Vagina (tissue), 2 donors: ENCODE measurements around the gene PIK3R1. TPM values are rescaled to one million over a fixed set of nuclear protein-coding genes. Genes with fewer than 3 reads are reported as not detected.

ENCODE experiments used
- DNase-seq, 2 donors: peaks; one replicate each; pipeline ENCODE4 v3.0.0-alpha.2; 2017; ENCODE audit errors: extremely low spot score in 2 of 2
- H3K27ac ChIP-seq: fragments of 200-600 bp; sonication (generic); one replicate; pipeline ENCODE4 v1.5.1; 2019
- H3K27me3 ChIP-seq: fragments of 200-600 bp; sonication (generic); one replicate; pipeline ENCODE4 v1.5.1; 2019
- H3K36me3 ChIP-seq, 2 donors: fragments of 200-600 bp; sonication (generic); one replicate each; pipeline ENCODE4 v1.5.1; 2017 to 2019
- H3K4me1 ChIP-seq: fragments of 200-600 bp; sonication (generic); one replicate; pipeline ENCODE4 v1.5.1; 2019
- H3K4me3 ChIP-seq, 2 donors: fragments of 200-600 bp; sonication (generic); 1 replicate in 1 of 2; 2 replicates in 1 of 2; pipeline ENCODE4 v1.5.1; 2016 to 2019
- H3K9me3 ChIP-seq: fragments of 200-600 bp; sonication (generic); one replicate; pipeline ENCODE4 v1.5.1; 2019
- CTCF ChIP-seq, 3 experiments: fragments of 450-650 bp in 2 of 3; fragments of 200-600 bp in 1 of 3; sonication (generic) in 1 of 3; IDR thresholded peaks; one replicate each; pipeline ENCODE4 v1.5.1; 2017 to 2019; ENCODE audit warnings: antibody characterized with exemption in 3 of 3, mild to moderate bottlenecking in 2 of 3, moderate library complexity in 2 of 3
- POLR2A ChIP-seq, 2 donors: fragments of 450-650 bp; IDR thresholded peaks; one replicate each; pipeline ENCODE4 v1.6.1; 2017; ENCODE audit warnings: antibody characterized with exemption in 2 of 2, mild to moderate bottlenecking in 2 of 2, moderate library complexity in 2 of 2
- POLR2AphosphoS5 ChIP-seq, 2 donors: sonication (generic); formaldehyde crosslinking; IDR thresholded peaks; one replicate each; pipeline ENCODE4 v1.9.0; 2017; ENCODE audit warnings: antibody characterized with exemption in 2 of 2, mild to moderate bottlenecking in 2 of 2, low read depth in 1 of 2; ENCODE audit not compliant: insufficient read depth in 1 of 2
- intact Hi-C: fragments of 100-400 bp; cut with DNase I; formaldehyde crosslinking; loops from one replicate; pipeline ENCODE4 v1.15.1; 2023
- total RNA-seq: library from RNA; depleted of rRNA; stranded (reverse); fragments of >200 nt; gene quantifications from one replicate; pipeline ENCODE4 v1.2.3, GENCODE V29; 2016

Gene PIK3R1
- total RNA-seq, 1 donor from 2014 or later = 134 TPM

GRCh38 chr5:68283766-68284165 is 68.2 kb downstream of the PIK3R1 start:
- H3K27ac ChIP-seq = peak overlapping the region; percentile 57
- intact Hi-C loops = no loop called here
- H3K9me3 ChIP-seq = no peaks in the 10 kb centered on the region
- TF ChIP-seq POLR2AphosphoS5 (IDR thresholded peaks at IDR 0.05; ENCODE audit: insufficient read depth in 1 of 2, low read depth in 1 of 2) (no peak), CTCF (IDR thresholded peaks at IDR 0.05) (no peak), POLR2A (IDR thresholded peaks at IDR 0.05) (no peak)
- H3K27me3 ChIP-seq = no peaks in the 10 kb centered on the region
- DNase-seq = no peak
- peaks cover 0 to 58% of the 10 kb centered on the region in 2 donors for H3K36me3 ChIP-seq
- H3K4me3 ChIP-seq = no peak overlapping the region
- peaks cover 57% of the 10 kb centered on the region for H3K4me1 ChIP-seq

GRCh38 chr5:68285075-68285840 is 69.7 kb downstream of the PIK3R1 start:
- Histone ChIP-seq H3K4me3 (no peak overlapping the region), H3K27ac (peak overlapping the region; percentile 79)

GRCh38 chr5:68285851-68286611 is 70.5 kb downstream of the PIK3R1 start:
- peak overlapping the region; percentile 79 for H3K27ac ChIP-seq
- no peak overlapping the region for H3K4me3 ChIP-seq
- intact Hi-C loops = loop anchor here (5.0 kb wide), 1 partner anchor 676 kb away; no protein-coding TSS in a partner anchor
- TF ChIP-seq POLR2A (IDR thresholded peaks at IDR 0.05) = no peak
- TF ChIP-seq POLR2AphosphoS5 (IDR thresholded peaks at IDR 0.05; ENCODE audit: insufficient read depth in 1 of 2, low read depth in 1 of 2) = no peak
- peak; percentile 34 to 87 (median 80) for TF ChIP-seq CTCF (IDR thresholded peaks at IDR 0.05)
- H3K4me1 ChIP-seq = peaks cover 78% of the 10 kb centered on the region
- H3K36me3 ChIP-seq = peaks cover 0 to 36% of the 10 kb centered on the region in 2 donors
- DNase-seq = no peak
- H3K27me3 ChIP-seq = no peaks in the 10 kb centered on the region
- no peaks in the 10 kb centered on the region for H3K9me3 ChIP-seq

More at GRCh38 chr5:68285075-68285840, 69.7 kb downstream of the PIK3R1 start:
- H3K9me3 ChIP-seq = no peaks in the 10 kb centered on the region
- intact Hi-C loops = loop anchor here (5.0 kb wide), 1 partner anchor 677 kb away; no protein-coding TSS in a partner anchor
- no peak for DNase-seq
- peaks cover 0 to 43% of the 10 kb centered on the region in 2 donors for H3K36me3 ChIP-seq
- TF ChIP-seq POLR2A (IDR thresholded peaks at IDR 0.05) = no peak
- TF ChIP-seq CTCF (IDR thresholded peaks at IDR 0.05) = no peak
- TF ChIP-seq POLR2AphosphoS5 (IDR thresholded peaks at IDR 0.05; ENCODE audit: insufficient read depth in 1 of 2, low read depth in 1 of 2) = no peak
- peaks cover 71% of the 10 kb centered on the region for H3K4me1 ChIP-seq
- H3K27me3 ChIP-seq = no peaks in the 10 kb centered on the region

- H3K9me3 ChIP-seq = no peaks in the 10 kb centered on the region
- no peaks in the 10 kb centered on the region for H3K27me3 ChIP-seq
- H3K36me3 ChIP-seq = peaks cover 0 to 30% of the 10 kb centered on the region in 2 donors
- no peak overlapping the region for H3K4me3 ChIP-seq
- TF ChIP-seq CTCF (IDR thresholded peaks at IDR 0.05) (no peak), POLR2AphosphoS5 (IDR thresholded peaks at IDR 0.05; ENCODE audit: insufficient read depth in 1 of 2, low read depth in 1 of 2) (no peak), POLR2A (IDR thresholded peaks at IDR 0.05) (no peak)
- peak overlapping the region; percentile 79 for H3K27ac ChIP-seq
- peaks cover 84% of the 10 kb centered on the region for H3K4me1 ChIP-seq
- intact Hi-C loops = loop anchor here (5.0 kb wide), 1 partner anchor 676 kb away; no protein-coding TSS in a partner anchor
- no peak for DNase-seq
These were observed 71.0 kb downstream of the PIK3R1 start for GRCh38 chr5:68286612-68286912.
